Measurements from ENCODE around the gene WDR49. TPM values are rescaled to one million over a fixed set of nuclear protein-coding genes. Genes with fewer than 3 reads are reported as not detected.

The WDR49 gene
- total RNA-seq, 1 experiment from 2014 or later: 1.3 TPM

- no peaks in the 10 kb centered on the region for H4K20me1 ChIP-seq (ENCODE audit: control insufficient read depth, insufficient read depth, insufficient read length)
- TF ChIP-seq CTCF (conservative IDR thresholded peaks at IDR 0.05): no peak
- H3K4me1 ChIP-seq (ENCODE audit: insufficient read depth, low read length): peaks cover 12% of the 10 kb centered on the region; the same call in 1 of the 2 replicates
- no peaks in the 10 kb centered on the region for H3K79me2 ChIP-seq (ENCODE audit: insufficient read depth, low read length)
- no peak overlapping the region for H2BK120ac ChIP-seq (ENCODE audit: low read depth, low read length, poor library complexity, severe bottlenecking)
- no peak for DNase-seq
- H3K4me1 Mint-ChIP-seq: peaks cover 23 to 24% of the 10 kb centered on the region in 2 experiments
- H3K36me3 Mint-ChIP-seq (ENCODE audit: insufficient read depth in 1 of 3, low read depth in 3 of 3): no peaks in the 10 kb centered on the region
- H3K79me1 ChIP-seq (ENCODE audit: insufficient read depth, low read depth, low read length, poor library complexity, severe bottlenecking): no peaks in the 10 kb centered on the region
- H3K4me3 Mint-ChIP-seq: no peak overlapping the region
- no peaks in the 10 kb centered on the region for H3K23me2 ChIP-seq (ENCODE audit: insufficient read length, low read depth, low read length, poor library complexity, severe bottlenecking)
- H2AFZ ChIP-seq (ENCODE audit: low read length): no peak overlapping the region
- no peak overlapping the region for H3K4ac ChIP-seq (ENCODE audit: low read depth, low read length)
- H4K91ac ChIP-seq (ENCODE audit: insufficient read length, low read depth, low read length): no peak overlapping the region
- no peak overlapping the region for H2BK20ac ChIP-seq (ENCODE audit: low read depth, low read length, poor library complexity, severe bottlenecking)
- no peaks in the 10 kb centered on the region; a peak in 1 of 5 replicates for H3K9me3 Mint-ChIP-seq
- H4K5ac ChIP-seq (ENCODE audit: insufficient read length, low read depth, low read length): no peak overlapping the region
- no peak overlapping the region for H3K18ac ChIP-seq (ENCODE audit: insufficient read length, low read depth, low read length)
- no peaks in the 10 kb centered on the region for H3K27me3 ChIP-seq (ENCODE audit: insufficient read depth, low read length)
- no peak overlapping the region for H2AK5ac ChIP-seq (ENCODE audit: insufficient read length, low read length)
- H2BK5ac ChIP-seq (ENCODE audit: insufficient read length, low read length): no peak overlapping the region
- H3K27ac Mint-ChIP-seq: no peak overlapping the region
- no peak overlapping the region for H3K56ac ChIP-seq (ENCODE audit: insufficient read length, low read depth, low read length)
- peaks cover 2% of the 10 kb centered on the region for H3K27me3 Mint-ChIP-seq (ENCODE audit: low read depth)
- no peak overlapping the region for H3T11ph ChIP-seq (ENCODE audit: low read length)
- no peak overlapping the region for H4K8ac ChIP-seq (replicated peaks; ENCODE audit: insufficient read length, low read depth, low read length)
- H2BK12ac ChIP-seq (ENCODE audit: insufficient read length, low read depth, low read length): no peak overlapping the region
- no peaks in the 10 kb centered on the region for H3K9me3 ChIP-seq (ENCODE audit: control insufficient read depth, low read depth, low read length)
- WGBS (ENCODE audit: extremely low coverage, insufficient read length, low lambda C conversion rate): no CpG with 5 or more reads among the region's 3 CpGs
- H3K23ac ChIP-seq (ENCODE audit: insufficient read length, low read depth, low read length): no peak overlapping the region
- H3K4me2 ChIP-seq (ENCODE audit: insufficient read depth, insufficient read length, low read length): no peak overlapping the region
- H3K27ac ChIP-seq (ENCODE audit: insufficient read length, low read depth, low read length): no peak overlapping the region
- H3K14ac ChIP-seq (ENCODE audit: insufficient read depth, low read length): no peak overlapping the region
- no peak overlapping the region for H3K9ac ChIP-seq (ENCODE audit: extremely low read depth, insufficient read length, low read length)
- no peak overlapping the region for H2BK15ac ChIP-seq (ENCODE audit: low read depth, low read length)
These were observed 166.2 kb downstream of the WDR49 start for GRCh38 chr3:167487556-167487955.

Measured in H9 (cell line).